GM20000 (cell line): ENCODE measurements around the gene PLBD2.

Experiments
- DNase-seq: peaks from one replicate; pipeline ENCODE4 v3.0.0; 2012; ENCODE audit warnings: low spot score
- CTCF ChIP-seq: IDR thresholded peaks from 2 replicates; pipeline ENCODE4 v1.5.1; 2012; ENCODE audit warnings: mild to moderate bottlenecking, control low read depth; ENCODE audit errors: extremely low read depth, missing control alignments

PLBD2 gene

GRCh38 chr12:113318900-113319628 is 39.3 kb upstream of the PLBD2 start:
- TF ChIP-seq CTCF: no peak

GRCh38 chr12:113320401-113320800 is 38.0 kb upstream of the PLBD2 start:
- no peak for DNase-seq
- no peak for TF ChIP-seq CTCF

More at GRCh38 chr12:113318900-113319628, 39.3 kb upstream of the PLBD2 start:
- DNase-seq: no peak

GRCh38 chr12:113322343-113322742 is 36.0 kb upstream of the PLBD2 start:
- DNase-seq: no peak
- TF ChIP-seq CTCF: no peak

- TF ChIP-seq CTCF: no peak
- no peak for DNase-seq
Measured at GRCh38 chr12:113325916-113326315, 32.5 kb upstream of the PLBD2 start.

- no peak for TF ChIP-seq CTCF
- DNase-seq: no peak
Measured at GRCh38 chr12:113326775-113327395, 31.5 kb upstream of the PLBD2 start.

GRCh38 chr12:113328368-113328889 is 30.0 kb upstream of the PLBD2 start:
- TF ChIP-seq CTCF: no peak
- DNase-seq: no peak

- DNase-seq: no peak
- TF ChIP-seq CTCF: no peak
Measured at GRCh38 chr12:113329022-113329790, 29.2 kb upstream of the PLBD2 start.
